SKM-1 treated with dmso at 0.1 percent for 144 hours (cell line): Measurements from ENCODE around the gene KIDINS220.

Experiments used
- DNase-seq: peaks from one replicate; lab custom pipeline; 2025; ENCODE audit not compliant: unreplicated experiment; lab: John Stamatoyannopoulos, UW

The KIDINS220 gene

GRCh38 chr2:8699839-8700238 lies 137.6 kb downstream of the KIDINS220 start:
- no peak for DNase-seq

- no peak for DNase-seq
Observed at GRCh38 chr2:8697190-8697589, 140.2 kb downstream of the KIDINS220 start.

- DNase-seq, result no peak
Observed at GRCh38 chr2:8694737-8695136, 142.7 kb downstream of the KIDINS220 start.

- no peak for DNase-seq
Observed at GRCh38 chr2:8693157-8693821, 144.1 kb downstream of the KIDINS220 start.

DNA sequence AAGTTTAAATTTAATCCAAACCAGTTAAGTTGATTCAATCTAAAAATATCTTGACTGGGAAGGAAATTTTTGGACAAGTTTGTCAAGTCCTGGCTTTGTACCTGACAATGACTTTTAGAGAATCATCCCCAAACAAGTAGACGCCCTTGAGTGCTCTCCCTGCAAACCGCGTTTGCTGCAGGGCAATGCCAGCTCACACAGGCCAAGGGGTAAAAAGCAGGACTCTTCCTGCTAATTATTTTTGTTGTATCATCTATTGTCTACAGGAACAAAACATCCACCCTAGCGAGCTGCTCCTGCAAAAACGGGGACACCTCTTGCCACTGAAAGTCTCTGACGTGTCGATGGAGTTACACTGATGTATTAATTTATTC lies 144.6 kb downstream of the KIDINS220 start:
- no peak for DNase-seq

- DNase-seq, result no peak
Observed at GRCh38 chr2:8691859-8692437, 145.5 kb downstream of the KIDINS220 start.

GRCh38 chr2:8685697-8686358 lies 151.6 kb downstream of the KIDINS220 start:
- peak; percentile 23 for DNase-seq

- DNase-seq, result peak; percentile 18
Observed at GRCh38 chr2:8684878-8685696, 152.3 kb downstream of the KIDINS220 start.

DNA sequence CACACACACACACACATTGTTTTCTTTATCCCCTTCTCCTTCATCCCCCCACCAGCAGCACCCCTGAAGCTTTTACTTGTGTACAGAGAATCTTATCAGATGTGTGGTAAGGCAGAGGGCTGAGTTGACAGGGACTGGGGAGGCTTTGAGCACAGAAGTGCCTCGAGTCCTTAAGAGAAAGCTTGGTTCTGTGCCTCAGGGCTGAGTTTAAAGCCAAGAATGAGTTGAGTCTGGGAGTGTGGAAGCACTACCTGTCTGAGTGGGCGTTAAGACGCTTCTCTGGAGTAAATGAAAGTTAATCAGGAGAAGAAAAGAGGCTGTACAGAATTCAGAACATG lies 152.9 kb downstream of the KIDINS220 start:
- peak; percentile 18 for DNase-seq

DNA sequence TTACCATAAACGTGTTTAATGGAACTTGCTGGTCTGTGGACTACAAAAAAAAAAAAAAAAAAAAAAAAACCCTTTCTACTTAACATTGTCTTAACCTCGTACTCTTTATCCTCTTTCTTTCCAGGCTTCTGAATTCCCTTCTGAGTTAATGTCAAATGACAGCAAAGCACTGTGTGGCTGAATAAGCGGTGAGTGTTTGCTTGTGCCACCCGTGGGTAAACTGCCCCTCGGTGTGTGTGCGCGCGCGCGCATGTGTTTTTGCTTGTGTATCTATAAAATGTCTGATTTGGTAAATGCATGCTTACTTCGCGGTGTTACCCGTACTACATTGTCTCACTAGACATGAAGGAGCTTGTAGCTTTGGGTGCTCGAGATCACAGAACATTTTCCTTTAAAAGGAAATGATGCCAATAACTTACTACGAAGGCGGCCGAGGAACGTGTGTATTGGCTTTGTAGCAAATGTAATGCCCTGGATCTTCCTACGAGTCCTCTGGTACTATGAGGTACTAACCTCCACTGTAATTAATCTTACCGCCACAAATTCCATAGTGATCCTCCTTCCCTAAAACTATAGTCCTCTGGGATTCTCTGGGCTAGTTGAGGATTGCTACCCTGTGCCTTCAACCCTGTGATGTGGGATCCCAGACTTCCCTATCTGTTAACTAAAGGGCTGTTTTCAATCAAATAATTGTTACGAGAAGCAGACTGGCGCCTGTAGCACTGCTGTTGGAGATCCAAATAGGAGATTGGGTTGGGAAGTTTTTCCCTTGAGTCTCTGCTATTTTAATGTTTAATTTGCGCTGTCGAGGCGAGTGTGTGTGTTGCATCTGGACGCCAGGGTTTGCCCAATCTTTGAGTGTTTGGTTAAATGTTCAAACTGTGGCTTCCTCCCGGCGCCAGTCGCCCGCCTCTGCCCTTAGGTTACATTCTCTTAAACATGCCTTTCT lies 154.4 kb downstream of the KIDINS220 start:
- peak; percentile 40 for DNase-seq

GRCh38 chr2:8681786-8682692 lies 155.4 kb downstream of the KIDINS220 start, which contains the start of gene ID2:
ID2 (plus strand) TSS chr2:8682056; CDS start chr2:8682166, 110 bp downstream.
- peak; percentile 94 for DNase-seq

- DNase-seq, result peak; percentile 31
Observed at GRCh38 chr2:8680822-8681760, 156.3 kb downstream of the KIDINS220 start.

- DNase-seq, result no peak
Observed at GRCh38 chr2:8679827-8680731, 157.3 kb downstream of the KIDINS220 start.

DNA sequence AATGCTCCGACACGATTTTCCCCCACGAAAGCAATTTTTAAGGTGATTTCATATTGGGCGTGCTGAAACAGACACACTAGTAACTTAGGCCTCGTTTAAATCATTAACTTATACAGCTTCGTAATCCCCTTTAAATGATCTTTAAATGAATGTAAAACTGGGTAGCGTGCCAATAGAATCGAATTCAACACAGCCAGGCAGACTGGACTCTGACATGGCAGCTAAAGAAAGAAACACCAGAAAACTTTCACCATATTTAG lies 157.9 kb downstream of the KIDINS220 start:
- DNase-seq, result no peak
